GM19397 (cell line): ENCODE data around the gene SPEF2.

Experiments
- ATAC-seq: cut with Tn5 transposase; IDR thresholded peaks from one replicate; pipeline ENCODE4 v1.9.1; 2021; ENCODE audit warnings: mild to moderate bottlenecking, moderate library complexity; ENCODE audit not compliant: unreplicated experiment

SPEF2 gene

GRCh38 chr5:35780236-35780635 lies 162.6 kb downstream of the SPEF2 start:
- ATAC-seq = no peak

DNA sequence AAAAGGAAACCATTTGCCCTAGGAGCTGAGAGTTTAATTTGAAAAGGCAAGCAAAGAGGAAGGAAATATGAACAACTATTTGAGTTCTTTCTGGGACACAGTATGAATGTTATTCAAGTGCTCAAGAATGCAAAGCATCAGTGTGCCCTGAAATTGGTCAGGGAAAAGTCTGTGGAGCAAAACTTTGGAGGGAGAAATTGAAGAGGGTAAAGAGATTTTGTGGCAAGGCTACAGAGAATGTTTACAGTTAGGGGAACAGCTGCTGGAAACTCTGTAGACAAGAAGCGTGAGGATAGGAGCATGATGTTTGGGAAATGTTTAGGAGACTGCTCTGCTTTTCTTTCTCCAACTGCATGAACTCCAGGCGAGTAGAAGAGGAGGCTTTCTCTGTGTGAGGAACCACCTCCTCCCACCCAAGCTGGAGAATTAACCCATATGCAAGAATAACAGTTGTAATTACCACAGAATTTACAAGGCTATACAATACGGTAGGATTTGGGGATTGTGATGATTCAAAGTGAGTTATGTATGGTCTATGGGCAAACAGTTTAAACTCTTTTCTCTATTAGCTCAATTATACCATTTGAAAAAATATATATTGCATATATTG lies 163.6 kb downstream of the SPEF2 start:
- no peak for ATAC-seq

DNA sequence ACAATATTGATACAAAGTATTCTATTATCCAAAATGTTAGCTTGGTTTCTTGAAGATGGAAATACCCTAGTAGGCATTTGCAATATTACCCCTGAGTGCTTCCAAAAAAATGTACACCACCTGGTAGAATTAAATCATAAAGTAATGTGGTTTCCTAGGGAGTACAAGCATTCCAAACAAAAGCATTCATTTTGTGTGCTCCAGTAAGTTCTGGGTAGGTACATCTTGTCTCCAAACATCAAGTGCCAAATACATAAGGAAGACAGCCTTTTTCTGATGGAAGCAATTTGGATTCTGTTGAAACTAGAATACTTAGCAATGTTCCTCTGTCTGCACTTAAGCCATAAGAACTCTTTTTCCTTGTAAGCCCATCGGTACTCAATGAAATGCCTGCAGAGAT lies 165.9 kb downstream of the SPEF2 start:
- no peak for ATAC-seq

DNA sequence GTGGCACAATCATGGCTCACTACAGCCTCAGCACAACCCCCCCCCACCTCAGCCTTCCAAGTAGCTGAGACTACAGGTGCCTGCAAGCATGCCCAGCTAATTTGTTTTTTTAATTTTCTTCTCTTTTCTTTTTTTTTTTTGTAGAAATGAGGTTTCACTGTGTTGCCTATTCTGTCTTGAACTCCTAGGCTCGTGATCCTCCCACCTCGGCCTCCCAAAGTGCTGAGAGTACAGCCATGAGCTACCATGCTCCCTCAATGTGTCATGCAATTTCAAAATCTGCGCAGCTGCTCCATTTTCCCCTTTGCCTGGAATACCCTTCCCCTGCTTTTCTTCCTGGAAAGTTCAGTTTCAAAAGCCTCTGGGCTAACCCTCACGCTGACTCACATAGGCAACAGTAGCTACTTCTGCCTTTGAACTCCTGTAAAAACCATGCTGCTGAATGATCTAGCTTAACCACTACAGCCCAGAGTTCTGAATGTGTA lies 168.0 kb downstream of the SPEF2 start:
- no peak for ATAC-seq

DNA sequence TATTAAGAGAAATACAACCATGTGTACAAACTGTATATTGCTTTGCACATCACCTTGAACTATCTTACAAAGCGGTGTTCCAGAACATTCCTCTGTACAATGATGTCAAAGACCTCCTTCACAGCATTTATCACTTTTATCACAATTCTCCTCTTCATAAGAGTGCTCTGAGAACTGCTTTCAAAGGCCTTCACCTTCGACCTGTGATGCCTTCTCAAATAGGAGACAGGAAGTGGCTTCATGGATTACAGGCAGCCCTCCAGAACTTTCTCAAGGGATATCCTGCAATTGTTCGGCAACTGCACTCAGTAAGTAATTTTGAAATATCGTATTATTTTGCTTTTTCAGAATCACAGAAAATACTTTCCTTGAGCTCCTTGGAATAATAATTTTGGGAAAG lies 171.1 kb downstream of the SPEF2 start:
- ATAC-seq = no peak

- ATAC-seq = no peak
Observed at GRCh38 chr5:35789732-35790456, 172.2 kb downstream of the SPEF2 start.

DNA sequence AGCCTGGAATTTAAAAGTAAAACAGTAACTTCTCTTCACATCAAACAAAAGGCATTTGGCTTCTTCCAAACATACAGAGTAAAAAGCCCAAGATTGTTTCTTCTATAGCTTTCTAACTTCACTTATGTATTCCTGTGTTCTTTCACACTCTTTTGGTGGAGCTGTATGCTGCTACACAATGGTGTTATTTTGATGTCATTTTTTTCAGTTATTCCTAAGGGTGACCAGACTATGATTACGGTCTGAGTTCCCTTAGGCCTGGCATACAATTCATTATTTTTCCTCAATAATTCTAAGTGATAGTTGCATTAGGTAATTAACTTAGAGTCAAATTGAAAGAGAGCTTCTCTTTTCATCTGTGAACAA lies 172.8 kb downstream of the SPEF2 start:
- ATAC-seq = no peak

GRCh38 chr5:35794328-35794619 lies 176.6 kb downstream of the SPEF2 start:
- no peak for ATAC-seq

DNA sequence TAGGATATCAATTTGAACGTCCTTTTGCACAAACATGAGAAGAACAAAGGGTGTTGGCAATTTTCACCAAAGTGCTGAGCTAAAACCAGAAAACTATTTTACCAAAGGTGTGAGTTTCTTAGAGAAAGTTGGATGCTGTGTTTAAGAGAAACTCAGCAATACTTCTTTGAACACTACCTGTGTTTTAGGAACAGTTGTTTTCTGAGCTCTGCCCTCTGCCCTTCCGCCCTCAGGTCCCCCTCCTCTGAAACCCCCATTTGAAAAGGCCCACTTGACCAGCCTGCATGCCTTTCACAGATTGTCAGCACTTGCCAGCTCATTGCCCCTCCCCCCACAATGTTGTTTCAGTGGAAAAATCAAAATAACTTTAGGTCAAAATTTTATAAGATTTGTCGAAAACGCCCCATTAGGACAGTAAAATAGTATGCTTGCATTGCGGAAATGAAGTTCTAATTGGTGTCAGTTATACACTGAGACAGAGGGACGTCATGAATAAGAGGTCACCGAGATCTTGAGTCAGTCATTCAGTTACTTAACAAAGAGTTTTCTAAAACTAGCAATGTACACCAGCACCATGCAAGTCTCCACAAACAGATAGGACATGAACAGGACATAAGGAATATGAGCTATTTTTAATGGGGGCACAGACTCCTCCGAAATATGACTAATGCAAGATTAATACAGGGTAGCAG lies 177.2 kb downstream of the SPEF2 start:
- no peak for ATAC-seq

- ATAC-seq = no peak
Observed at GRCh38 chr5:35799181-35799580, 181.5 kb downstream of the SPEF2 start.

DNA sequence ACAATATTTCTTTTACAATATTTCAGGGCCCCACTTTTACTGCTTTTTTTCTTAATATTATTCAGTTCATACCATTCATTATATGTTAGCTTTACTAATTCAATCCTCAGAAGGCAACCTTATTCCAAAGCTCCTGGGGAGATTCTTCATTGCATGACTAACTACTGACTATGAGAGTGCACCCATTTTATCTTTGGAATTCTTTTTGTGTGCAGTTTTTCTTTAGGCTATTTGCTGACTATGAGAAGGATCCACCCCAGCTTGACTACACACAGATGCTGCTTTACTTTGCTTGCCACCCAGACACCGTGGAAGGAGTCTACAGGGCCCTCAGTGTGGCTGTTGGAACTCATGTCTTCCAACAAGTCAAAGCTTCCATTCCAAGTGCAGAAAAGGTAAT lies 182.1 kb downstream of the SPEF2 start:
- ATAC-seq = no peak

DNA sequence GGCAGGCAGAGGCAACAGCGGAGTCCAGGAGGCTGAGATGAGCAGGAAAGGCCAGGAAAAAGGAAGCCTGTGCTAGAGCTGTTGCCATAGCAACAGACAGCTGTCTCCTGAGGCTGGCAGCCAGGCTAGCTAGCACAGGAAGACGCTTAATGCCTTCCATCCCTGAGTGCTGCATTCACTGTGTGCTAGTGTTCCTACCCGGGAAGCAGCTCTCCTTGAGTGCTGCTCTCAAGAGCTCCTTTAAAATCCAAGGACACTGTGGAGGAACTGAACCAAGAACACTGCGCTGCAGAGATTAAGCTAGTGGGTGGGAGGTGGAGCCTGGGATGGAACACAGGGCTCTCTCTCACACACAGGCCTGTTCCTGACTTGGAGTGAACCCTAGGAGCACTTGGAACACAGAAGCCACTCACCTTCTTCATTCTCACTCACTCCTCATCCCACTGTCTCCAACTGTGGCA lies 185.6 kb downstream of the SPEF2 start:
- ATAC-seq = no peak

- no peak for ATAC-seq
Observed at GRCh38 chr5:35804201-35804653, 186.6 kb downstream of the SPEF2 start.

DNA sequence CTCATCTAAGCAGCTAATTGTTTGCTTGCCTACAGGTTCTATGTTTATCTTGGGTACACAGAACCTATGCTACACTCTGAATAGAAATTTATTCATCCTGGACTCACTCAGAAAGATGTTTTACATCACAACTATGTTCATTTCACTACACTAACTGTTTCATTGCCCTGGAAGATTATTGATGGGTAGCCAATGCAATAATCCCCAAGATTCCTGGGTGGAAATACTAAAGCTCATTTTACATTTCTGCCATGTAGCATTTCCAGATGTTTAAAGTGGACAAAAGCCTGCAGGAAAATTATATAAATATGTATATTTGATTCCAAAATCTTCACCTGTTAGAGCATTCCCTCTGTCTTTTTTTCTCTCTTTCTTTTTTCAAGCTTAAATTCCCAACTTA lies 187.2 kb downstream of the SPEF2 start:
- no peak for ATAC-seq

- ATAC-seq = no peak
Observed at GRCh38 chr5:35810601-35811000, 192.9 kb downstream of the SPEF2 start.

DNA sequence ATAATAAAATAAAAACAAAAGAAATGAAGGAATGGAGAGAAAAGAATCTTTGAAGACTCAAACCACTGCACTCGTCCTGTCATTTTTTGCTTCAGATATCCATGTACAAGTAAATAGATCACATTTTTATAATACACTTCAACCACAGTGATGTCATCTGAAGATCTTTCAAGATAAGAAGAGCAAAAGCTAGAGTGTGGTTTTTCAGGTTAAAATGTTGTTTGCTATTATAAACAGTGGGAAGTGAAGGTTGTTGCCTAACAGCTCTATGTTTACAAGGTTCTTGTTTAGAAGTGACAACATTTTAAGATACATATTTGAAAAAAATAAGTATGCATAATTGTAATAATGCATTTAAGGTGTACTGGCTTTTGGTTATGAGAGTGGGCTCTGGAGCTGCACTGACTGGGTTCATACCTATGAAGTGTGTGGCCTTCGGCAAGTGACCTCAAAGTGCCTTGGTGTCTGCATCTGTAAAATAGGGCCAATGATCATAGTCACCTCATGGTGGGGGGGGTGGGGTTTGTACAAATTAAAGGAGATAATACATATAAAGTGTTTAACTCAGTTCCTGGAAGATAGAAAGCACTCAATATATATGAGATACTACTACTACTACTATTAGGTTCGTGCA lies 193.6 kb downstream of the SPEF2 start:
- no peak for ATAC-seq

GRCh38 chr5:35813521-35813920 lies 195.9 kb downstream of the SPEF2 start:
- ATAC-seq = no peak

- ATAC-seq = no peak
Observed at GRCh38 chr5:35815089-35815936, 197.7 kb downstream of the SPEF2 start.

DNA sequence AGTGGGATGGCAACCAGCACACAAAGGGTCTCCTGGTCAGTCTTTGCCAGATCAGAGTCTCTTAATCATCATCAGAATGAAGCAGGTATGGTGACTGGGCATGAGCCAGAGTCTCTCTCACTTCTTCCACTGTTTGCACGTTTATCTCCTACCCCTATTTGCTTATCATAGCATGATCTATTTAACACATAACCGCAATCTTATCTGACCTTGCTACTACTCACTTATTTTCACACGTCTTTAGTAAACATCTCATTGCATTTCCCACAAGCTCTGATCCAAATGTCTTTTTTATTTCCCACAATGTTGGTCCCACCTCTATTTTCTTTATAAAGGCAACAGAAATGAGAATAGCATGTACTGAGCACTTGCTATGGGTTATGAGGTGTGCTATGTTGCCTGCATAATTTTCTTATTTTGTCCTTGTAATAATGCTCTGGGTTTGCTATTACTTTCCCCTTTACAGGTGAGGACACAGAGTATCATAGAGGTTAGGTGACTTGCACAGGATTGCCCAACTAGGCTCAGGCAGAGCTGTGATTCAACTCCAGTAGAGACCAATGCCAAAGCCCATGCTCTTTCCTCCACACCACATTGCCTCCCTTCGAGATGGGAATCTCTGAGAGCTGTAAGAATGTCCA lies 199.3 kb downstream of the SPEF2 start:
- ATAC-seq = no peak

DNA sequence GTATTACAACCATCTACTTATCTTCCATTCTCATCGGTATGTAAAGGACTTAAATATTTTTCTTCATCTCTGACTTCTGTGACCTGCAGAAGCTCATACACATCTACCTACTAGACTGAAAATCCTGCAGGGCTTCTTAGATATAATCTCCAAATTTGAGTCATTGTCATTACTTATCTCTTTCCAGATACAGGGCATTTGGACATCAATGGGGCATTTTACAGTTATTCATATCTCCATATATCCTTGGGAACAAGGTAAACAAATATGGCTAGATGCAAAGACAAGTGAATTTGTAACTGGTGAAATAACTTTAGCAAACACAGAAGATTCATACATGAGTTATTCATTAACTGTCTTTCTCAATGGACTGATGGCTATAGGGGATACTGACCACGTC lies 201.4 kb downstream of the SPEF2 start:
- no peak for ATAC-seq
